Measurements from ENCODE around the gene RREB1.

RREB1 gene

DNA sequence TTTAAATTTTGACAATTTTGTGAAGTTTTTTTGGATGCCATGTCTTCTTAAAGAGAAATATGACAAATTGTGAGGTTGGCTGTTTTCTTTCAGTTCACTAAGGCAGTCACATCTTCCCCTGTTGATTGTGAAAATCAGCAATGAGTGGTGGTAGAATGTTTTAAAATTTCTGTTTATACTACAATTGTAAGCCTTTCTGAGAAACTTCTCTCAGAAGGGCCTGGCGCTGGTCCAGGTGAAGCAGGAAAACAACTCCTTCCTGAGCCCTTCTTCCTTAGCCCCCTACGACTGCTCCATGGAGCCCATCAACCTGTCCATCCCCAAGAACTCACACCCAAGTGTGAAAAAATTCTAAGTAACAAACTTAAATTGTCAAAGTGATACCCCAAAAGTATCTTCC, 124.6 kb downstream of the RREB1 start:
- Histone ChIP-seq H3K27ac (ENCODE audit: low read depth, low read length) (no peak overlapping the region), H3K4me2 (ENCODE audit: low read length) (no peak overlapping the region), H3K27me3 (ENCODE audit: control insufficient read depth, low read length) (no peaks in the 10 kb centered on the region), H3K4me3 (ENCODE audit: low read length) (no peak overlapping the region), H3K9me2 (replicated peaks; ENCODE audit: control insufficient read depth, low read length) (no peaks in the 10 kb centered on the region), H3K79me2 (ENCODE audit: control insufficient read depth, low read length) (no peaks in the 10 kb centered on the region), H3F3A (ENCODE audit: control insufficient read depth, insufficient read depth) (no peaks in the 10 kb centered on the region), H3K9me3 (ENCODE audit: control insufficient read depth, insufficient read depth, low read length) (no peaks in the 10 kb centered on the region), H4K20me1 (ENCODE audit: control insufficient read depth, insufficient read depth, low read depth, low read length) (no peaks in the 10 kb centered on the region), H3K36me3 (ENCODE audit: control insufficient read depth, low read length) (peaks cover 36% of the 10 kb centered on the region), H3K4me1 (ENCODE audit: control insufficient read depth, low read length) (peaks cover 7% of the 10 kb centered on the region)
- TF ChIP-seq EZH2phosphoT487 (IDR thresholded peaks at IDR 0.05; ENCODE audit: borderline replicate concordance, low read length) (no peak), CTCF (IDR thresholded peaks at IDR 0.05; ENCODE audit: low read depth, low read length, poor library complexity, severe bottlenecking) (no peak)

DNA sequence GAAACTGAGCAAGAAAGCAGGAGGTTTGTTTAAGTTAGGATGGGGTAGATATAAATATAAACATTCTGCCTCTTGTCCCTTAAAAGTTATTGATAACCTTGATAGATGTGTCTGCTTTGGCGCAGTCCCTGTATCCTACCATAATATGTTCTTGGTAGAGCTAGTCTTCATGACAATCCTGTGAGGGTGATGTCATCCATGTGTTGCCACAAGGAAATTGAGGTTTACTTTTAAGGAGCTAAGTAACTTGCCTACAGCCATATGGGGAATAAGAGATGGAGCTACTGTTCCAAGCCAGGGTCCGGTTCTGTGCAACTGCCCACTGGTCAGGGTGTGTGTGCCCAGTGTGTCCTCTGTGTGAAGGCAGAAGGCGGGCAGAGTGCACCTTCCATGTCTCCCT, 126.8 kb downstream of the RREB1 start:
- H3K36me3 ChIP-seq (ENCODE audit: control insufficient read depth, low read length) = peaks cover 29% of the 10 kb centered on the region
- no peaks in the 10 kb centered on the region for H3F3A ChIP-seq (ENCODE audit: control insufficient read depth, insufficient read depth)
- no peak overlapping the region for H3K27ac ChIP-seq (ENCODE audit: low read depth, low read length)
- peaks cover 21% of the 10 kb centered on the region for H3K4me1 ChIP-seq (ENCODE audit: control insufficient read depth, low read length)
- H3K9me3 ChIP-seq (ENCODE audit: control insufficient read depth, insufficient read depth, low read length) = no peaks in the 10 kb centered on the region
- no peaks in the 10 kb centered on the region for H3K27me3 ChIP-seq (ENCODE audit: control insufficient read depth, low read length)
- H3K4me3 ChIP-seq (ENCODE audit: low read length) = no peak overlapping the region
- no peak for TF ChIP-seq EZH2phosphoT487 (IDR thresholded peaks at IDR 0.05; ENCODE audit: borderline replicate concordance, low read length)
- no peak for TF ChIP-seq CTCF (IDR thresholded peaks at IDR 0.05; ENCODE audit: low read depth, low read length, poor library complexity, severe bottlenecking)
- no peaks in the 10 kb centered on the region for H3K9me2 ChIP-seq (replicated peaks; ENCODE audit: control insufficient read depth, low read length)
- no peak overlapping the region for H3K4me2 ChIP-seq (ENCODE audit: low read length)
- no peaks in the 10 kb centered on the region for H3K79me2 ChIP-seq (ENCODE audit: control insufficient read depth, low read length)
- H4K20me1 ChIP-seq (ENCODE audit: control insufficient read depth, insufficient read depth, low read depth, low read length) = peaks cover 2% of the 10 kb centered on the region; the same call in 1 of the 2 replicates

- H3K27me3 ChIP-seq (ENCODE audit: control insufficient read depth, low read length) = no peaks in the 10 kb centered on the region
- no peak overlapping the region for H3K4me2 ChIP-seq (ENCODE audit: low read length)
- H3K9me2 ChIP-seq (replicated peaks; ENCODE audit: control insufficient read depth, low read length) = no peaks in the 10 kb centered on the region
- H3F3A ChIP-seq (ENCODE audit: control insufficient read depth, insufficient read depth) = no peaks in the 10 kb centered on the region
- H3K27ac ChIP-seq (ENCODE audit: low read depth, low read length) = no peak overlapping the region
- TF ChIP-seq EZH2phosphoT487 (IDR thresholded peaks at IDR 0.05; ENCODE audit: borderline replicate concordance, low read length) (no peak), CTCF (IDR thresholded peaks at IDR 0.05; ENCODE audit: low read depth, low read length, poor library complexity, severe bottlenecking) (no peak)
- peaks cover 20% of the 10 kb centered on the region for H3K36me3 ChIP-seq (ENCODE audit: control insufficient read depth, low read length)
- no peak overlapping the region for H3K4me3 ChIP-seq (ENCODE audit: low read length)
- no peaks in the 10 kb centered on the region for H3K79me2 ChIP-seq (ENCODE audit: control insufficient read depth, low read length)
- peaks cover 5% of the 10 kb centered on the region; the same call in 1 of the 2 replicates for H4K20me1 ChIP-seq (ENCODE audit: control insufficient read depth, insufficient read depth, low read depth, low read length)
- H3K4me1 ChIP-seq (ENCODE audit: control insufficient read depth, low read length) = peaks cover 21% of the 10 kb centered on the region
- no peaks in the 10 kb centered on the region for H3K9me3 ChIP-seq (ENCODE audit: control insufficient read depth, insufficient read depth, low read length)
These were observed 128.0 kb downstream of the RREB1 start for GRCh38 chr6:7235712-7236305.
